Naive thymus-derived CD8-positive, alpha-beta T cell (primary cell): ENCODE data around the gene MC5R. TPM values are rescaled to one million over a fixed set of nuclear protein-coding genes. Genes with fewer than 3 reads are reported as not detected.
"Not testable (repeated sequence)": the region's sequence is repeated elsewhere in the genome, so short reads cannot be mapped to it uniquely, and the experiment has no call there.

ENCODE experiments used
- ATAC-seq, 2 donors: fragments of 150-1000 bp; cut with Tn5 transposase in 1 of 2; sonication (Bioruptor Pico), chemical (Tn5 transposase) in 1 of 2; 1 replicate in 1 of 2; 2 replicates in 1 of 2; pipeline ENCODE4 v1.10.0; 2021; ENCODE audit warnings: mild to moderate bottlenecking in 2 of 2, moderate library complexity in 2 of 2
- POLR2A ChIA-PET: fragments of 350-600 bp; sonication (Branson Sonifier 250); formaldehyde crosslinking; loops from one replicate; lab custom pipeline; 2021; ENCODE audit warnings: antibody characterized with exemption; lab: Charles Lee
- DNase-seq, 10 donors: peaks; one replicate each; pipeline versions ENCODE4 v3.0.0 to v3.0.0-alpha.2; 2020 to 2022
- H3K27ac Mint-ChIP-seq, 10 donors: one replicate each; pipeline ENCODE4 v1.8.0; 2020 to 2022; ENCODE audit warnings: mild to moderate bottlenecking in 10 of 10, mixed read lengths in 10 of 10, moderate library complexity in 4 of 10, inconsistent platforms in 1 of 10
- H3K27me3 Mint-ChIP-seq, 5 donors: one replicate each; pipeline ENCODE4 v1.8.0; 2021 to 2022; ENCODE audit warnings: mixed read lengths in 5 of 5
- H3K36me3 Mint-ChIP-seq, 3 donors: one replicate each; pipeline ENCODE4 v1.8.0; 2020 to 2022; ENCODE audit warnings: mixed read lengths in 3 of 3, mild to moderate bottlenecking in 2 of 3, inconsistent platforms in 1 of 3
- H3K4me1 Mint-ChIP-seq, 4 donors: one replicate each; pipeline ENCODE4 v1.8.0; 2021 to 2022; ENCODE audit warnings: mixed read lengths in 4 of 4
- H3K4me3 Mint-ChIP-seq, 10 donors: one replicate each; pipeline ENCODE4 v1.8.0; 2020 to 2022; ENCODE audit warnings: mild to moderate bottlenecking in 10 of 10, mixed read lengths in 10 of 10, moderate library complexity in 6 of 10, inconsistent platforms in 1 of 10
- H3K9me3 Mint-ChIP-seq, 9 donors: one replicate each; pipeline ENCODE4 v1.8.0; 2020 to 2022; ENCODE audit warnings: mixed read lengths in 9 of 9, mild to moderate bottlenecking in 3 of 9, inconsistent platforms in 1 of 9, moderate library complexity in 1 of 9
- polyA plus RNA-seq, 3 donors: library from polyadenylated mRNA; unstranded; fragments of 300-500 nt; fragmentation: Illumina TruSeq; gene quantifications; one replicate each; pipeline ENCODE4 v1.2.3, GENCODE V29; 2021
- total RNA-seq, 8 experiments: library from RNA in 2 of 8; stranded (reverse) in 2 of 8; gene quantifications; one replicate each; pipeline ENCODE4 v1.2.3 and lab custom pipeline; 2021 to 2026

MC5R gene
- total and polyA plus RNA-seq, 5 experiments from 2014 or later: not detected

GRCh38 chr18:13809531-13810255, 14.3 kb upstream of the MC5R start:
- peaks cover 6 to 23% (median 12%) of the 10 kb centered on the region in 5 donors for H3K27me3 Mint-ChIP-seq
- peaks cover 0 to 6% (median 1%) of the 10 kb centered on the region in 4 donors for H3K4me1 Mint-ChIP-seq
- DNase-seq (no peak), ATAC-seq (no peak)
- no peaks in the 10 kb centered on the region for H3K36me3 Mint-ChIP-seq
- H3K27ac Mint-ChIP-seq: no peak overlapping the region
- H3K9me3 Mint-ChIP-seq: peaks cover 0 to 2% (median 0%) of the 10 kb centered on the region in 9 donors
- H3K4me3 Mint-ChIP-seq: no peak overlapping the region
- POLR2A ChIA-PET: no interaction called here

GRCh38 chr18:13810950-13811485, 12.9 kb upstream of the MC5R start:
- Mint-ChIP-seq H3K9me3 (no peaks in the 10 kb centered on the region), H3K4me1 (peaks cover 0 to 6% (median 1%) of the 10 kb centered on the region in 4 donors), H3K27ac (peak overlapping the region in 1 of 10 donors; percentile 60), H3K36me3 (no peaks in the 10 kb centered on the region), H3K4me3 (no peak overlapping the region), H3K27me3 (peaks cover 0 to 14% (median 6%) of the 10 kb centered on the region in 5 donors)
- POLR2A ChIA-PET: no interaction called here
- no peak for DNase-seq
- no peak for ATAC-seq

GRCh38 chr18:13811993-13812392, 12.0 kb upstream of the MC5R start:
- DNase-seq: no peak
- Mint-ChIP-seq H3K9me3 (no peaks in the 10 kb centered on the region), H3K4me1 (peaks cover 0 to 6% (median 1%) of the 10 kb centered on the region in 4 donors), H3K27me3 (peaks cover 0 to 11% (median 6%) of the 10 kb centered on the region in 5 donors), H3K27ac (no peak overlapping the region), H3K36me3 (no peaks in the 10 kb centered on the region), H3K4me3 (no peak overlapping the region)
- POLR2A ChIA-PET: interaction anchor here (0.8 kb wide), 1 partner anchor 594 kb away, joined by 3 read pairs; the partner anchor contains the start of gene LDLRAD4
- ATAC-seq: no peak

- H3K9me3 Mint-ChIP-seq: no peaks in the 10 kb centered on the region
- POLR2A ChIA-PET: no interaction called here
- ATAC-seq (peak; percentile 68 to 72), DNase-seq (peak in 8 of 10 donors; percentile 21 to 47 (median 38))
- peaks cover 0 to 11% (median 8%) of the 10 kb centered on the region in 5 donors for H3K27me3 Mint-ChIP-seq
- no peak overlapping the region for H3K27ac Mint-ChIP-seq
- no peak overlapping the region for H3K4me3 Mint-ChIP-seq
- no peaks in the 10 kb centered on the region for H3K36me3 Mint-ChIP-seq
- H3K4me1 Mint-ChIP-seq: peaks cover 0 to 6% (median 1%) of the 10 kb centered on the region in 4 donors
These were observed 10.6 kb upstream of the MC5R start for GRCh38 chr18:13813271-13813849.

DNA sequence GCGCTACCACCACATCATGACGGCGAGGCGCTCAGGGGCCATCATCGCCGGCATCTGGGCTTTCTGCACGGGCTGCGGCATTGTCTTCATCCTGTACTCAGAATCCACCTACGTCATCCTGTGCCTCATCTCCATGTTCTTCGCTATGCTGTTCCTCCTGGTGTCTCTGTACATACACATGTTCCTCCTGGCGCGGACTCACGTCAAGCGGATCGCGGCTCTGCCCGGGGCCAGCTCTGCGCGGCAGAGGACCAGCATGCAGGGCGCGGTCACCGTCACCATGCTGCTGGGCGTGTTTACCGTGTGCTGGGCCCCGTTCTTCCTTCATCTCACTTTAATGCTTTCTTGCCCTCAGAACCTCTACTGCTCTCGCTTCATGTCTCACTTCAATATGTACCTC, 2.3 kb downstream of the MC5R start:
- Mint-ChIP-seq H3K27me3 (peaks cover 13 to 57% (median 34%) of the 10 kb centered on the region in 5 donors), H3K4me3 (no peak overlapping the region), H3K4me1 (peaks cover 0 to 7% (median 2%) of the 10 kb centered on the region in 4 donors), H3K36me3 (peaks cover 0 to 2% (median 0%) of the 10 kb centered on the region in 3 donors), H3K27ac (no peak overlapping the region), H3K9me3 (no peaks in the 10 kb centered on the region)
- no peak for DNase-seq
- POLR2A ChIA-PET: no interaction called here
- ATAC-seq: no peak

- DNase-seq (no peak), ATAC-seq (no peak)
- H3K27me3 Mint-ChIP-seq: peaks cover 9 to 66% (median 32%) of the 10 kb centered on the region in 5 donors
- peaks cover 0 to 4% (median 0%) of the 10 kb centered on the region in 9 donors for H3K9me3 Mint-ChIP-seq
- POLR2A ChIA-PET: no interaction called here
- H3K4me1 Mint-ChIP-seq: no peaks in the 10 kb centered on the region
- H3K4me3 Mint-ChIP-seq: no peak overlapping the region
- H3K36me3 Mint-ChIP-seq: peaks cover 0 to 2% (median 0%) of the 10 kb centered on the region in 3 donors
- H3K27ac Mint-ChIP-seq: peak overlapping the region in 1 of 10 donors; percentile 35
These were observed 8.0 kb downstream of the MC5R start for GRCh38 chr18:13831864-13832508.

- peaks cover 0 to 4% (median 0%) of the 10 kb centered on the region in 9 donors for H3K9me3 Mint-ChIP-seq
- H3K27ac Mint-ChIP-seq: no peak overlapping the region
- H3K27me3 Mint-ChIP-seq: peaks cover 12 to 54% (median 28%) of the 10 kb centered on the region in 5 donors
- POLR2A ChIA-PET: no interaction called here
- H3K4me3 Mint-ChIP-seq: no peak overlapping the region
- ATAC-seq (no peak), DNase-seq (no peak)
- H3K36me3 Mint-ChIP-seq: peaks cover 0 to 2% (median 0%) of the 10 kb centered on the region in 3 donors
- H3K4me1 Mint-ChIP-seq: no peaks in the 10 kb centered on the region
These were observed 10.6 kb downstream of the MC5R start for GRCh38 chr18:13834496-13835015.

DNA sequence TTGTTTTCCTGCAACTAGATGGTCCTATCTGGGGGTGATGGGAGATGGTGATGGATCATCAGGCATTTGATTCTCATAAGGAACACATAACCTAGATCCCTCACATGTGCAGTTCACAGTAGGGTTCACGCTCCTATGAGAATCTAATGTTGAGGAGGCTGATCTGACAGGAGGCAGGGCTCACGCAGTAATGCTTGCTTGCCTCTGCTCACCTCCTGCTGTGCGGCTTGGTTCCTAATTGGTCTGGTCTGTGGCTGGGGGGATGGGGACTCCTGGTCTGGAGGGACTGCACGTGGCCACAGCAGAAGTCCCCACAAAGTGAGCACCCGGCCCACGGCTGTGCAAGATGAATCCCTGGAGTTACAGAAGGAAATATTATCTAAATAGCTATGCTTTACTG, 11.3 kb downstream of the MC5R start:
- POLR2A ChIA-PET: interaction anchor here (0.6 kb wide), 1 partner anchor 12 kb away, joined by 3 read pairs; no protein-coding TSS in a partner anchor
- ATAC-seq (no peak), DNase-seq (no peak)
- H3K4me3 Mint-ChIP-seq: no peak overlapping the region
- no peaks in the 10 kb centered on the region for H3K4me1 Mint-ChIP-seq
- peaks cover 0 to 4% (median 0%) of the 10 kb centered on the region in 9 donors for H3K9me3 Mint-ChIP-seq
- H3K27ac Mint-ChIP-seq: no peak overlapping the region
- H3K27me3 Mint-ChIP-seq: peaks cover 12 to 54% (median 28%) of the 10 kb centered on the region in 5 donors
- peaks cover 0 to 2% (median 0%) of the 10 kb centered on the region in 3 donors for H3K36me3 Mint-ChIP-seq

DNA sequence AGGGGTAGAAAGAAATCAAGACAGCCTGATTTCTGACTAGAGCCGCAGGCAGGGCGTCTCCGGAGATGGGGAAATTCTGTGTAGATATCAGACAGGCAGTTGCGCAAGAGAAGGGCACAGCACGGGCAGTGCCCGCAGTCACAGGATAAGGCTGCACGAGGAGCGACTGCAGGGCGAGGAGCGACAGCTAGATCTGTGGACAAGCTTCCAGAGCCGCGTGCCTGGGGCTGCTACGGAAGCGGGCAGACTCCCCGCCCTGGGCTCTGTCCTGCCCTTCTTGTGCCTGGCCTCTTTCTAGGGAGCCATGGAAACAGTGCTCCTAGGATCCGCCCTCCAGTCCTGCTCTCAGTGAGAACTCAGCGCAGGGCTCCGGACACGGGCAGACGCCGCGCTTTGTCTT, 12.6 kb downstream of the MC5R start:
- no peaks in the 10 kb centered on the region for H3K36me3 Mint-ChIP-seq
- POLR2A ChIA-PET: no interaction called here
- no peaks in the 10 kb centered on the region for H3K4me1 Mint-ChIP-seq
- H3K4me3 Mint-ChIP-seq: no peak overlapping the region
- ATAC-seq (no peak), DNase-seq (no peak)
- peaks cover 10 to 43% (median 22%) of the 10 kb centered on the region in 5 donors for H3K27me3 Mint-ChIP-seq
- H3K27ac Mint-ChIP-seq: peak overlapping the region in 1 of 10 donors; percentile 10
- peaks cover 0 to 4% (median 0%) of the 10 kb centered on the region in 9 donors for H3K9me3 Mint-ChIP-seq

- ATAC-seq (no peak), DNase-seq (no peak)
- H3K27ac Mint-ChIP-seq: no peak overlapping the region
- no peak overlapping the region for H3K4me3 Mint-ChIP-seq
- H3K36me3 Mint-ChIP-seq: peaks cover 0 to 20% (median 0%) of the 10 kb centered on the region in 3 donors
- POLR2A ChIA-PET: no interaction called here
- peaks cover 6 to 41% (median 12%) of the 10 kb centered on the region in 5 donors for H3K27me3 Mint-ChIP-seq
- no peaks in the 10 kb centered on the region for H3K4me1 Mint-ChIP-seq
- H3K9me3 Mint-ChIP-seq: peaks cover 5 to 48% (median 17%) of the 10 kb centered on the region in 9 donors
These were observed 25.8 kb downstream of the MC5R start for GRCh38 chr18:13849791-13850190.

DNA sequence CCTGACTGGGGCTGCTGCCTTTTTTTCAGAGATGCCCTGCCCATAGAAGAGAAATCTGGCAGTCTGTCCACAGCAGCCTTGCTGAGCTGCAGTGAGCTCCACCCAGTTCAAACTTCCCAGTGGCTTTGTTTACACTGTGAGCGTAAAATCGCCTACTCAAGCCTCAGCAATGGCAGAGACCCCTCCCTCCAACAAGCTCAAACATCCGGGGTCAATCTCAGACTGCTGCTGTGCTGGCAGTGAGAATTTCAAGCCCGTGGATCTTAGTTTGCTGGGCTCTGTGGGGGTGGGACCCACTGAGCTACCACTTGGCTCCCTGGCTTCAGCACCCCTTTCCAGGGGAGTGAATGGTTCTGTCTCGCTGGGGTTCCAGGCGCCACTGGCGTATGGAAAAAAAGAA, 38.9 kb downstream of the MC5R start:
- Mint-ChIP-seq H3K9me3 (peaks cover 0 to 32% (median 16%) of the 10 kb centered on the region in 9 donors), H3K27me3 (peaks cover 31 to 63% (median 35%) of the 10 kb centered on the region in 5 donors)
- H3K27ac Mint-ChIP-seq, POLR2A ChIA-PET, ATAC-seq, DNase-seq, H3K36me3 Mint-ChIP-seq, H3K4me3 Mint-ChIP-seq, H3K4me1 Mint-ChIP-seq: not testable (repeated sequence)
